ENCODE results near the gene ADSS1.

ADSS1 gene

DNA sequence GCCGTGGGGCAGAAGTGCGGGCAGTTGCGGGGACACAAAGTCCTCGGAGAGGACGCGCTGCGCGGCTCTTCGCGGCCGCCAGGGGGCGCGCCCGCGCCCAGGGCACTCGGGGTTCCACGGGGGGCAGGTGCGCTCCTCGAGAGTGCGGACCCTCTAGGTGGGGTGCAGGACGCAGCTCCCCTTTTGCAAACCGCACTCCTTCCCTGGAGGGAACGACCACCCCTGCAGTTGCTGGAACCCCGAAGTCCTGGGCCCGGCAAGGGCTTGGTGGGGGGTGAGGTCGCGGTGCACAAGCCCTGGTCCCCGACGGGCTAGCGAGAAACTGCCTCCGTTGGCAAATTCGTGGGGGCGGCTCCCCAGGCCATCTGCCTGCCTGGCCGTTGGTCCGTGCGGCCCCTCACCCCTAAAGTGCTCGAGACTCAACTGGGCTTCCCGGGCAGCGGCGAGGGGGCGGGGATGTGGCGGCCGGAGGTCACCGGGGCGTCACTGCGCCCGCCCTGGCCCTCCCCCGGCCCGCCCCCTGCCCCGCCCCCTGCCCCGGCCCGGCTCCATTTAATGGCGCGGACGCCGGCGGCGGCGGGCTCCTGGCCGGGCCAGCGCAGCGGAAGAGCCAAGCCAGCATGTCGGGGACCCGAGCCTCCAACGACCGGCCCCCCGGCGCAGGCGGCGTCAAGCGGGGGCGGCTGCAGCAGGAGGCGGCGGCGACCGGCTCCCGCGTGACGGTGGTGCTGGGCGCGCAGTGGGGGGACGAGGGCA, at the start of gene ADSS1:
Gene ADSS1 (plus strand): TSS at position 579 of the 756 bp plus-strand sequence. CDS start 42 bp downstream, at position 621.
- DNase-seq = peak; percentile 3

GRCh38 chr14:104675447-104675846, 48.6 kb upstream of the ADSS1 start:
- no peak for DNase-seq

- DNase-seq = no peak
These were observed 47.8 kb upstream of the ADSS1 start for GRCh38 chr14:104676130-104676693.

GRCh38 chr14:104676694-104677511, 47.1 kb upstream of the ADSS1 start:
- DNase-seq = no peak

GRCh38 chr14:104677512-104678332, 46.3 kb upstream of the ADSS1 start:
- peak; percentile 47 for DNase-seq

- no peak for DNase-seq
These were observed 45.7 kb upstream of the ADSS1 start for GRCh38 chr14:104678346-104678745.

- no peak for DNase-seq
These were observed 44.9 kb upstream of the ADSS1 start for GRCh38 chr14:104678901-104679705.

DNA sequence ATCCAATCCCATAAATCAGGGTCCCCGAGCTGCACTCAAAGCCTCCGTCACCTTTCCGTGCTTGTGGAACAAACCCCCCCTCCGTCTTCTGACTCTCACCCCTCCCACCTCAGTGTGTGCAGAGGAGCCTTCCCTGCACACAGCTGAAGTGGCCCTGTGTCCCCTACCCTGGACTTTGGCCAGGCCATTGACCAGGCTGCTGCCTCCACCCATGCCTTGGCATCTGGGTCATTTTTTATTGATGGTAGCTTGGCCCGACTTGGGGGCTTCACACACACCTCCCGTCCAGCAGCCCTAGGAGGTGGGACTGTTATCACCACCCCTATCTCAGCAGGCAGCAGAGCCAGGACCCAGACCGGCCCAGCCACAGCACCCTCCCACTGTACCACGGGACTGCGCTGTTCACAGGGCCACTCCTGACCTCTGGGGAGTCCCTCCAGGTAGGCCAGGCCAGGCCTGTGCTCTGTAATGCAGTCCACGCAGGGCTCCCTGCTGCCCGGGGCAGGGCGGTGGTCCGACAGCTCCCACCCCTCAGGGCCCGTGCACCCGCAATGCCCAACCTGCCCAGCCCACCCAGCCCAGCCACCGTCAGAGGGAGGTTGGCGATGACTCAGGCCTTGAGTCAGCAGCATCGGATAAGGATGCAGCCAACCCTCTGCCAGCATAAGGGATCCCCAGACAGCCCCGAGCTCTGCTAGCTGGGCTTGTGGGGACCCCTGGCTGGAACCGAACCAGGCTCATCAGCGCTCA, 43.8 kb upstream of the ADSS1 start:
- no peak for DNase-seq

DNA sequence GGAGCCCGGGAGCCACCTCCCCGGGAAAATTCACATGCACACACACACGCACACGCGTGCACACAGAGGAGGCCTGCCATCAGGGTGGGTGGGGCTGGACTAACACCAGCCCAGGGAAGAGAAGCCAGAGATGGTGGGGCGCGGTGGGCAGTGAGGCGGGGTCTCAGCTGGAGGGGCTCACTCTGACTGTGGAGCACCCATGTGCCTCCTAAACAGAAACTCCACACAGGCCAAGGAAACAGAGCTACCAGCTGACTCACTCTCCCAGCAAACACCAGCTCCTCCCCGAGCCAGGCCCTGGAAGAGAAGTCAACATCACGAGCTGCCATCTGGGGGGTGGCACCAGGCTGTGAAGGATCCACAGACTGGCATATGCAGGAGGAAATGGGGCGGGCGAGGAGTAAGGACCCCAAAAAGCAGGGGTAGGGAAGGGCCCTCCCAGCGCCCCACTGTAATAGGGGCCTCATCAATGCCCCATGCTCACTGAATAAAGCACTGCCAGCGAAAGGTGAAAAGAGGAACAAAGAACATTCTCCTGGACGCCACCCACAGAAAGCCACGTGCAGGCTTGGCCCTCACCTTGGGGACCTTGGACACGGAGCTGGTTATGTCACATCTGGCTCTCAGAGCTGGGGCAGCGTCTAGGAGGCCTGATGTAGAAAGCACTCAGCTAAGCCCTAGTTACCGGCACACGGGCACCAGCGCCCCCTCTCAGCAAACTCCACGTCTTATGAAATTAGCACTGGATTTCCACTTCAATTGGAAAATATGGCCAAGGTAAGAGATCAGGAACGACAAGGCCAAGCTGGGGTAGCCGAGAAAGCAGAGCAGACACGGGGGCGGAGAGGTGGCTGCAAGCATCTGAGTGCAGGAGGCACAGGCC, 43.0 kb upstream of the ADSS1 start:
- DNase-seq = peak; percentile 18

GRCh38 chr14:104681689-104682074, 42.3 kb upstream of the ADSS1 start:
- DNase-seq = no peak

- DNase-seq = no peak
These were observed 41.9 kb upstream of the ADSS1 start for GRCh38 chr14:104682107-104682593.

GRCh38 chr14:104683653-104684448, 40.2 kb upstream of the ADSS1 start:
- no peak for DNase-seq

DNA sequence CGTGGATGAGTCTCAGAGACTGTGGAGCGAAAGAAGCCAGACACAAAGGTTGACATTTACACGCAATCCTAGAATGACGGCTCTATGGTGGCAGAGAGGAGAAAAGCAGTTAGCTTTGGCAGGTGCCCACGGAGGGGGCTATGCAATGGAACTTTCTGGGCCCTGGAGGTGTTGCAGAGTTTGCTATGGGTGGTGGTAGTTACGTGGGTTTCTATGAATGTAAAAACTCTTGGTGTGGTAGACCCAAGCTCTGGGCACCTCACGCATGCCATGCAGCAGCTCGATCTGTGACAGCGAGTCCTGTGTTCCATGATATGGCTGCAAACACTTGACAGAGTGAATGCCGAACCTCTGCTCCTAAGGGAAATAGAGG, 39.6 kb upstream of the ADSS1 start:
- DNase-seq = no peak

DNA sequence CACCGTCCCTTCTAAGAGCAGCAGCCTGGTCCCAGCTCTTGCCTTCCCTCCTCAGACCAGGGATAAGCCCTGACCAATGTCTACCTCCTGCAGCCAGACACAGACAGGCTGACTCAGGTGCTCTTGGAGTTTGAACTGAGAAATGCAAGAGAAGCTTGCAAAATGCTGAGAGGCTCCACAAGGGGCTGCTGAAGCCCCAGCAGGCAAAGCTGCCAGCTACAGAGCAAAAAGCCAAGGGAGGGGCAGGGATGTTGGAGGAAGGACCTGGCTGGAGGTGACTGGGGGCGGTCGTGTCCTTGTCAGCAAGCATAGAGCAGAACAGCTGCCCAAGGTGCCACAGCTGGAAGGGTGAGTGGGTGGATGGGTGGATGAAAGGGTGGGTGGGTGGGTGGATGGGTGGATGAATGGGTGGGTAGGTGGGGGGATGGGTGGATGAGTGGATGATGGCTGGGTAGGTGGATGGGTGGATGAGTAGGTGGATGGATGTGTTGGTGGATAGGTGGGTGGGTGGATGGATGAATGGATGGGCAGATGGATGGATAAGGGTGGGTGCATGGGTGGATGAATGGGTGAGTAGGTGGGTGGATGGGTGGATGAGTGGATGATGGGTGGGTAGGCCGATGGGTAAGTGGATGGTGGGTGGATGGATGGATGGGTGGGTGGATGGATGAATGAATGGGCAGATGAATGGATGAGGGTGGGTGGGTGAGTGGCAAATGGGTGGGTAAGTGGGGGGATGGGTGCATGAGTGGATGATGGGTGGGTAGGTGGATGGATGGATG, 38.6 kb upstream of the ADSS1 start:
- DNase-seq = no peak

DNA sequence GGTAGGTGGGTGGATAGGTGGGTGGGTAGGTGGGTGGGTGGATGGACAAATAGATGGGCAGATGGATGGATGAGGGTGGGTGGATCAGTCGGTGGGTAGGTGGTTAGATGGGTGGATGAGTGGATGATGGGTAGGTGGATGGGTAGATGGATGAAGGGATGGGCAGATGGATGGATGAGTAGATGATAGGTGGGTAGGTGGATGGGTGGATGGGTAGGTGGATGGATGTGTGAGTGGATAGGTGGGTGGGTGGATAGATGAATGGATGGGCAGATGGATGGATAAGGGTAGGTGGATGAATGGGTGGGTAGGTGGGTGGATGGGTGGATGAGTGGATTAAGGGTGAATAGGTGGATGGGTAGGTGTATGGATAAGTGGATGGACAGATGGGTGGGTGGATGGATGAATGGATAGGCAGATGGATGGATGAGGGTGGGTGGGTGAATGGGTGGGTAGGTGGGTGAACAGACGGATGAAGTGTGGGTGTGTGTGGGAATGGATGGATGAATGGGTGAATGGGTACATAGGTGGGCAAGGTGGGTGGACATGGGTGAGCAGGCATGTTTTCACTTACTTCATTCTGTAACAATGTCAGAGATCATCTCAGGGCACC, 37.9 kb upstream of the ADSS1 start:
- no peak for DNase-seq

DNA sequence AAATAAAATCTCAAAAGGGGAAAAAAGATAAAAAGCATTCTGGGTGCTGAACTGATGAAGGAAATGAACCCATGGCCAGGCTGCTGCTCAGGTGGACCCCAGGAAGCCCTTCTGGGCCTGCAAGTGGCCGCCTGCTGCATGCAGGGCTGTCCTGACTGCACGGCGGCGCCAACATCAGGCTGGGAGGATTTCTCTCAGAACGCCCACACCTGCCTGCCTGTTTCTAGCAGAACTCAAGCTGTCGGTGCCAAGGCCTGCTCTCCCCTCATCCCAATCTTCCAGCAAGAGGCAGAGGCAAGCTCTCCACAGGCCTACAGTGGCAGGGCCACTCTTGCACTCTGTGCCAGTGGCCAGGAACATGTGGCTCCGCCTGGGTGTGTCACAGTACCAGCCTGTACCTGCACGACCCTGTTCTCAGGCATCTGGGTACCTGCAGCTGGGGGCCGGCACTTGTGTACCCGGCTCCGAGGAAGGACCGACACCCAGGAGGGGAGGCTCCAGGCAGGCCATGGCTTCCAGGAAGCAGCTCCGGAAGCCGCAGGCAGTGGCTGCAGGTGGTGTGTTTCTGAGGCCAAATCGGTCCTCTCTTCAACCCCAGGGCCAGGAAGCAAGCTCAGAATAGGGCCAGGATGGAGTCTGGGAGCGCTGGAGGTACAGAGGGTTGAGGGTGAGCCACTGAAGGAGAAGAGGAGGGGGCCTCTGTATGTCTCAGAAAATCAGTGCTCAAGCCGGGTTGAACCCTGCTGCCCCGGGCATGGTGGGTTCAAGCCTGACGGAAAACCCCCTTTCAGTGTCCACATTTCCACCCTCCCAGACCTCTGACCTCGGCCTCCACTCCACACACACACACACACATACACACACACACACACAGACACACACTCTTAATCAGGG, 37.2 kb upstream of the ADSS1 start:
- DNase-seq = no peak
